IMR-90 (cell line): ENCODE data around the gene D2HGDH.

Experiments used
- CEBPB ChIP-seq: IDR thresholded peaks from 2 replicates; pipeline ENCODE4 v1.6.1; 2012; ENCODE audit warnings: low read depth, low read length, improper control_type of control experiment
- CTCF ChIP-seq: conservative IDR thresholded peaks from 2 replicates; pipeline ENCODE4 v1.5.1; 2012; ENCODE audit warnings: mild to moderate bottlenecking, low read depth, low read length, improper control_type of control experiment
- FOS ChIP-seq: fragments of 150-350 bp; IDR thresholded peaks from 2 replicates; pipeline ENCODE4 v1.6.1; 2016; ENCODE audit warnings: low read depth, low read length
- MXI1 ChIP-seq: IDR thresholded peaks from 2 replicates; pipeline ENCODE4 v1.6.1; 2012; ENCODE audit warnings: low read depth, mild to moderate bottlenecking, low read length, moderate library complexity, borderline replicate concordance
- POLR2A ChIP-seq: IDR thresholded peaks from 2 replicates; pipeline ENCODE4 v1.6.1; 2012; ENCODE audit warnings: mild to moderate bottlenecking, low read depth, low read length
- TF ChIP-seq, protein P1 (sequence below): fragments of 150-350 bp; IDR thresholded peaks from 2 replicates; pipeline ENCODE4 v1.6.1; 2017; ENCODE audit warnings: mild to moderate bottlenecking, antibody characterized with exemption, low read length, low read depth

GRCh38 chr2:241797441-241798080 is 63.1 kb downstream of the D2HGDH start:
- TF ChIP-seq CTCF (no peak), POLR2A (no peak), CEBPB (no peak), FOS (no peak), MXI1 (no peak)
- TF ChIP-seq, protein P1, sequence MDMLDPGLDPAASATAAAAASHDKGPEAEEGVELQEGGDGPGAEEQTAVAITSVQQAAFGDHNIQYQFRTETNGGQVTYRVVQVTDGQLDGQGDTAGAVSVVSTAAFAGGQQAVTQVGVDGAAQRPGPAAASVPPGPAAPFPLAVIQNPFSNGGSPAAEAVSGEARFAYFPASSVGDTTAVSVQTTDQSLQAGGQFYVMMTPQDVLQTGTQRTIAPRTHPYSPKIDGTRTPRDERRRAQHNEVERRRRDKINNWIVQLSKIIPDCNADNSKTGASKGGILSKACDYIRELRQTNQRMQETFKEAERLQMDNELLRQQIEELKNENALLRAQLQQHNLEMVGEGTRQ = no peak
